ENCODE measurements around the gene TBC1D22A.

The TBC1D22A gene

DNA sequence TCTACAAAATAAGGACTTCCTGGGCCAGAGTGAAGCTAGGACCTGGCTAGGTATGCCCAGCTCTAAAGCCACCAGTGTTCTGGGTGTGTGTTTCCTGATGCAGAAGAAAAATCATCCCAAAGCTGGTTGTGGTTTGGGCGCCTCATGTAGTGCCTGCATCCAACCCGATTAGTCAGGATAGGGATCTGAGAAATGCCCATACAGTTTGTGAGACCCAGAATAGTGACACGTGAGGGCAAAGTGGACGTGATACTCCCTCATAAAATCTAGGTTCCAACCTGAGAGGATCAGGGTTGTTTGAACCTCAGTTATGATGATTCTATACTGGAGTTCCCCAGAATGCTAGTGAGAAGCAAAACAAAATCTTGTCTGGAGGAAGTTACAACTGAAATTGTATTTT lies 238.4 kb downstream of the TBC1D22A start:
- Histone ChIP-seq H3K27ac (no peak overlapping the region), H3K27me3 (ENCODE audit: insufficient read depth, low read depth, severe bottlenecking) (no peaks in the 10 kb centered on the region), H3K36me3 (no peaks in the 10 kb centered on the region), H3K9me3 (ENCODE audit: severe bottlenecking) (no peaks in the 10 kb centered on the region), H3K4me3 (ENCODE audit: low read depth, low read length) (no peak overlapping the region)
- TF ChIP-seq, protein P1, sequence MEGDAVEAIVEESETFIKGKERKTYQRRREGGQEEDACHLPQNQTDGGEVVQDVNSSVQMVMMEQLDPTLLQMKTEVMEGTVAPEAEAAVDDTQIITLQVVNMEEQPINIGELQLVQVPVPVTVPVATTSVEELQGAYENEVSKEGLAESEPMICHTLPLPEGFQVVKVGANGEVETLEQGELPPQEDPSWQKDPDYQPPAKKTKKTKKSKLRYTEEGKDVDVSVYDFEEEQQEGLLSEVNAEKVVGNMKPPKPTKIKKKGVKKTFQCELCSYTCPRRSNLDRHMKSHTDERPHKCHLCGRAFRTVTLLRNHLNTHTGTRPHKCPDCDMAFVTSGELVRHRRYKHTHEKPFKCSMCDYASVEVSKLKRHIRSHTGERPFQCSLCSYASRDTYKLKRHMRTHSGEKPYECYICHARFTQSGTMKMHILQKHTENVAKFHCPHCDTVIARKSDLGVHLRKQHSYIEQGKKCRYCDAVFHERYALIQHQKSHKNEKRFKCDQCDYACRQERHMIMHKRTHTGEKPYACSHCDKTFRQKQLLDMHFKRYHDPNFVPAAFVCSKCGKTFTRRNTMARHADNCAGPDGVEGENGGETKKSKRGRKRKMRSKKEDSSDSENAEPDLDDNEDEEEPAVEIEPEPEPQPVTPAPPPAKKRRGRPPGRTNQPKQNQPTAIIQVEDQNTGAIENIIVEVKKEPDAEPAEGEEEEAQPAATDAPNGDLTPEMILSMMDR (IDR thresholded peaks at IDR 0.05; ENCODE audit: low read depth, low read length): no peak
- no peak for DNase-seq

DNA sequence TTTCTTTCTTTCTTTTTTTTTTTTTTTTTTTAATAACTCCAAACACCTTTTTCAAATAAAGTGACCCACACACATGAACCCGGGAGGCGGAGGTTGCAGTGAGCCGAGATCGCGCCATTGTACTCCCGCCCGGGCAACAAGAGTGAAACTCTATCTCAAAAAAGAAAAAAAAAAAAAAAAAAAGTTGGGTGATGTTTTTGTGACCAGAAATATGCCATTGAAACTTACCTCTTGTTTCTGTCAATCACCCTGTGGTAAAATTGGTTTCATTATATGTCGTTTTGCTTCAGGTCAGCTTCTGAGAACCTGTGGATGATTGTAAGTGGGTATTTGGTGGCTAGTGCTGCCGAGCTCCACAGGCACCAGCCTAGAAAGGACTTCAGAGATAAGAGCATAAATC lies 238.8 kb downstream of the TBC1D22A start:
- no peaks in the 10 kb centered on the region for H3K9me3 ChIP-seq (ENCODE audit: severe bottlenecking)
- DNase-seq: no peak
- H3K36me3 ChIP-seq: no peaks in the 10 kb centered on the region
- H3K27ac ChIP-seq: no peak overlapping the region
- no peaks in the 10 kb centered on the region for H3K27me3 ChIP-seq (ENCODE audit: insufficient read depth, low read depth, severe bottlenecking)
- TF ChIP-seq, protein P1 (IDR thresholded peaks at IDR 0.05; ENCODE audit: low read depth, low read length): no peak
- no peak overlapping the region for H3K4me3 ChIP-seq (ENCODE audit: low read depth, low read length)

DNA sequence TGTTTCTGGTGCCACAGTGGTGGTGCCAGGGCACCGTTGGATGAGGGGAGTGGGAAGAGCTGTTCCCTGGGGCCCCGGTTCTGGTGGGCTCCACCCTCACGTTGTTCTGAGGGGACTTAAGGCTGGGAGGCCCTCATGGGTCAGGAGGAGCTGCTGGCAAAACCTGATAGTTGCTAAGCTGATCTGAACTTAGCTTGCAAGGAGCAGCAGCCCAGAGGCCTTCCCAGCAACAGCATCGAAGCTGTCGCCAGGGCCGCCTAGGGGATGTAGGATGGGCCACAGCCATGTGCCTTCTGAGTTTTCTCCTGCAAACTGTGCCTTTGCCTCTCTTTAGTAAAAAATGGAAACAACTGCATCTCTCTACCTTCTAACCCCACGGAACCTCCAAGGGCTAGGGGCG lies 240.2 kb downstream of the TBC1D22A start:
- H3K4me3 ChIP-seq (ENCODE audit: low read depth, low read length): no peak overlapping the region
- no peak for DNase-seq
- H3K9me3 ChIP-seq (ENCODE audit: severe bottlenecking): no peaks in the 10 kb centered on the region
- H3K27me3 ChIP-seq (ENCODE audit: insufficient read depth, low read depth, severe bottlenecking): no peaks in the 10 kb centered on the region
- no peaks in the 10 kb centered on the region for H3K36me3 ChIP-seq
- TF ChIP-seq, protein P1 (IDR thresholded peaks at IDR 0.05; ENCODE audit: low read depth, low read length): no peak
- no peak overlapping the region for H3K27ac ChIP-seq

DNA sequence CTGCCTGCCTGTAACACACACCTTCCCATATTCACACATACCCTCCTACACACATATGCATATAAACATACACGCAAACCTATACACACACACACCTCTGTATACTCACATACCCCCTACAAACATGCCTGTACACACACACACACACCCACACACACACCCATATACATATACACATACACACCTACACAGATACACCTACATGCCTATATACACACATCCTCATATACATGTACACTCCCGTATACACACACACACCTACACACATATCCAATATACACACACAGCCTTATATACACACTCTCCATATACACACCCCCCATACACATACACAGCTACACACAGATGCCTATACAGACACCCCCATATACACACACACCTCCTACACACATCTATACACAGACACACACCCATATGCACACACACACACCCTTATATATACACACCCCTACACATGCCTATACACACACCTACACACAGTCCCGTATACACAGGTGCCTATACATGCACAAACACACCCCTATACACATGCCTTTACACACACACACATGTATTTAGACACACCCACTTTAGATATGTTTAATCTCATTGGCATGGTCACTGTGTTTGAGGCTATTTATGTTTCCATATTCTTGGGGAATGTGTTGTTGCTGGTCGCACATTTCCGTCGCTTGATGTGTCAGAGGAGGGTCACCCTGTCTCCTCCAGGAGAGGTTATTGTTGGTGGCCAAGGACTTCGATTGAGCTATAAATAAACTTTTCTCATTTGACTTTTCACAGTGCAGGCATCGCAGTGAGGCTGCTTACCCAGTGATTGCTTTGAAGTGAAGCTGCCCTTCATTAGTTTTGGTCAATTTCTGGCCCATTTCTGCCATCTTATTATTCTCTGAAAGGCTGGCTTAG lies 243.3 kb downstream of the TBC1D22A start:
- TF ChIP-seq, protein P1 (IDR thresholded peaks at IDR 0.05; ENCODE audit: low read depth, low read length): no peak
- peaks cover 5% of the 10 kb centered on the region; the same call in 1 of the 2 replicates for H3K36me3 ChIP-seq
- no peak overlapping the region for H3K27ac ChIP-seq
- H3K27me3 ChIP-seq (ENCODE audit: insufficient read depth, low read depth, severe bottlenecking): no peaks in the 10 kb centered on the region
- H3K4me3 ChIP-seq (ENCODE audit: low read depth, low read length): no peak overlapping the region
- DNase-seq: no peak
- H3K9me3 ChIP-seq (ENCODE audit: severe bottlenecking): no peaks in the 10 kb centered on the region

DNA sequence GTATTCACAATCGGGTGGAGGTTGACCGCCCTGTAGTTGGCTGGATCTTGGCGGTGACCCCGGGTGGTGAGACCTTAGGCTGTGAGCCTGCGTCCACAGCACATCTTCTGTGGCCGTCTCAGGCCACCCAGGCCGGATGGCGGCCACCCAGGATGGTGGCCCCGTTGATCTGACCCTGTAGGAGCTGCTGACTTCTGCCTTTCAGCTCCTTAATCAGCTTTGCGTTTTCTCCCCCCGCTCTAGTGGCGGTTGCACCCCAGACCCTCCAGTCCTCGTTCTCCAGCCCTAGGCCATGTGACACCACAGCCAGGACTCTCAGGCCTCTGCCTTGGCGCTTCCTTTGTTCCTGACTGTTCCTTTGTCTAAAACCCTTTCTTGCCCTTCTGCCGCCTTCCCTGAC lies 244.0 kb downstream of the TBC1D22A start:
- TF ChIP-seq, protein P1 (IDR thresholded peaks at IDR 0.05; ENCODE audit: low read depth, low read length): no peak
- H3K36me3 ChIP-seq: peaks cover 5% of the 10 kb centered on the region; the same call in 1 of the 2 replicates
- no peak overlapping the region for H3K4me3 ChIP-seq (ENCODE audit: low read depth, low read length)
- H3K27ac ChIP-seq: no peak overlapping the region
- no peaks in the 10 kb centered on the region for H3K9me3 ChIP-seq (ENCODE audit: severe bottlenecking)
- no peak for DNase-seq
- H3K27me3 ChIP-seq (ENCODE audit: insufficient read depth, low read depth, severe bottlenecking): no peaks in the 10 kb centered on the region
